ENCODE results near the gene KCNIP4.

DNA sequence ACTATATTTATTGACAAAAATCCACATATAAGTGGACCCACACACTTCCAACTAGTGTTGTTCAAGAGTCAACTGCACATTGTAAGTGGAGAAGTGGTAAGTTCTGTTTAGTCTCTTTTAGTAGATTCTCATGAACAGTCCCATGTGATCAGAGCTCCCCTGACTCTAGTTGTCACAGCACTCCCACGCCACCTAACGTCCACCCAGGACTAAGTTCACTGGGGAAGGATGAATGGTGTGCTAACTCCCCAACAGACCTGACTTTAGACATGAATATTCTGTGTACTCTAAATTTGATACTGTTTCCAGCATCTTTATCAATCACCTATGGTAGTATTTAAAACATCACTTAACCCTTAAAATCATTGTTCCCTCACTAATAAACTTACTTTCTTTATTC, 1188.5 kb downstream of the KCNIP4 start:
- TF ChIP-seq EZH2 (IDR thresholded peaks at IDR 0.05; ENCODE audit: low read depth, unreplicated experiment) (no peak), POLR2AphosphoS5 (IDR thresholded peaks at IDR 0.05; ENCODE audit: low read depth) (no peak), STAT1 (IDR thresholded peaks at IDR 0.05; ENCODE audit: unreplicated experiment) (no peak)
- TF ChIP-seq, protein P1, sequence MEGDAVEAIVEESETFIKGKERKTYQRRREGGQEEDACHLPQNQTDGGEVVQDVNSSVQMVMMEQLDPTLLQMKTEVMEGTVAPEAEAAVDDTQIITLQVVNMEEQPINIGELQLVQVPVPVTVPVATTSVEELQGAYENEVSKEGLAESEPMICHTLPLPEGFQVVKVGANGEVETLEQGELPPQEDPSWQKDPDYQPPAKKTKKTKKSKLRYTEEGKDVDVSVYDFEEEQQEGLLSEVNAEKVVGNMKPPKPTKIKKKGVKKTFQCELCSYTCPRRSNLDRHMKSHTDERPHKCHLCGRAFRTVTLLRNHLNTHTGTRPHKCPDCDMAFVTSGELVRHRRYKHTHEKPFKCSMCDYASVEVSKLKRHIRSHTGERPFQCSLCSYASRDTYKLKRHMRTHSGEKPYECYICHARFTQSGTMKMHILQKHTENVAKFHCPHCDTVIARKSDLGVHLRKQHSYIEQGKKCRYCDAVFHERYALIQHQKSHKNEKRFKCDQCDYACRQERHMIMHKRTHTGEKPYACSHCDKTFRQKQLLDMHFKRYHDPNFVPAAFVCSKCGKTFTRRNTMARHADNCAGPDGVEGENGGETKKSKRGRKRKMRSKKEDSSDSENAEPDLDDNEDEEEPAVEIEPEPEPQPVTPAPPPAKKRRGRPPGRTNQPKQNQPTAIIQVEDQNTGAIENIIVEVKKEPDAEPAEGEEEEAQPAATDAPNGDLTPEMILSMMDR (conservative IDR thresholded peaks at IDR 0.05; ENCODE audit: low read depth in 2 of 2) = peak; percentile 46 to 70
- TF ChIP-seq, protein P2, sequence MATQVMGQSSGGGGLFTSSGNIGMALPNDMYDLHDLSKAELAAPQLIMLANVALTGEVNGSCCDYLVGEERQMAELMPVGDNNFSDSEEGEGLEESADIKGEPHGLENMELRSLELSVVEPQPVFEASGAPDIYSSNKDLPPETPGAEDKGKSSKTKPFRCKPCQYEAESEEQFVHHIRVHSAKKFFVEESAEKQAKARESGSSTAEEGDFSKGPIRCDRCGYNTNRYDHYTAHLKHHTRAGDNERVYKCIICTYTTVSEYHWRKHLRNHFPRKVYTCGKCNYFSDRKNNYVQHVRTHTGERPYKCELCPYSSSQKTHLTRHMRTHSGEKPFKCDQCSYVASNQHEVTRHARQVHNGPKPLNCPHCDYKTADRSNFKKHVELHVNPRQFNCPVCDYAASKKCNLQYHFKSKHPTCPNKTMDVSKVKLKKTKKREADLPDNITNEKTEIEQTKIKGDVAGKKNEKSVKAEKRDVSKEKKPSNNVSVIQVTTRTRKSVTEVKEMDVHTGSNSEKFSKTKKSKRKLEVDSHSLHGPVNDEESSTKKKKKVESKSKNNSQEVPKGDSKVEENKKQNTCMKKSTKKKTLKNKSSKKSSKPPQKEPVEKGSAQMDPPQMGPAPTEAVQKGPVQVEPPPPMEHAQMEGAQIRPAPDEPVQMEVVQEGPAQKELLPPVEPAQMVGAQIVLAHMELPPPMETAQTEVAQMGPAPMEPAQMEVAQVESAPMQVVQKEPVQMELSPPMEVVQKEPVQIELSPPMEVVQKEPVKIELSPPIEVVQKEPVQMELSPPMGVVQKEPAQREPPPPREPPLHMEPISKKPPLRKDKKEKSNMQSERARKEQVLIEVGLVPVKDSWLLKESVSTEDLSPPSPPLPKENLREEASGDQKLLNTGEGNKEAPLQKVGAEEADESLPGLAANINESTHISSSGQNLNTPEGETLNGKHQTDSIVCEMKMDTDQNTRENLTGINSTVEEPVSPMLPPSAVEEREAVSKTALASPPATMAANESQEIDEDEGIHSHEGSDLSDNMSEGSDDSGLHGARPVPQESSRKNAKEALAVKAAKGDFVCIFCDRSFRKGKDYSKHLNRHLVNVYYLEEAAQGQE (IDR thresholded peaks at IDR 0.05; ENCODE audit: unreplicated experiment) = no peak
